ENCODE measurements around the gene ITPR2.

Gene ITPR2

DNA sequence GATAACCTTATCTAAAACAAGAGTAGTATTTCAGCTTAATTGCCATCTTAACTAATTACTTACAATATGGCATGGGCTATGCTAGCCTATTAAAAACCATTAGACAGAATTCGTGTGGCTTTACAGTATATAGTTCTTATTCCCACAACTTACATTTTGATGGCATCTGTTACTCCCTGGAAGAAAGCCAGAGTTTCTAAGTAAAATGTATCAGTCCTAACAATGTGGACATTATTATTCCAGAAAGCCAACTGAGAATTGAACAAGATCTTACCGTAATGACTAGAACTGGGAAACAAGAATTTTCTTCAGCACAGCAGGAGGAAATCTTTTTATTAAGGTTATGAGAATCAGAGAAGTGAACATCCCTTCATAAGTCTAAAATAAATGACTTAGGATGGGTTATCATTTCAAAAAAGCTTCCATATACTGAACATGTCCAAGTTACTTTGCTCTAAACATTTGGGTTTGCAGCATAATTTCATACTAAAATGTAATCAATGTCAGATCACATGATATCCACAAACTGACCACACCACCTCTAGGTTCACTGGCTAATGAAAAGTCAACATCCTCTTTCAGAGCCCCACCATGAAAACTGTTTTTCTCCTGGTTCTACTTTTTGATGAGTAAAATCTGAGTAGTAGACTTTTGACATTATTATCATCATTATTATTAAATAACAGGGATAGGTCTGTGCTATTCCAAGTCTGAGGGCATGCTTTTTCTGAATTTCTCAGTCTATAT is 457.9 kb downstream of the ITPR2 start:
- no peak overlapping the region for H3K9ac ChIP-seq (ENCODE audit: low read length)
- H3K36me3 ChIP-seq (ENCODE audit: control insufficient read depth, insufficient read depth, low read length), result no peaks in the 10 kb centered on the region
- no peaks in the 10 kb centered on the region for H3K9me3 ChIP-seq (ENCODE audit: control insufficient read depth, low read length)
- H3K4me1 ChIP-seq (ENCODE audit: control insufficient read depth, insufficient read depth, low read length), result no peaks in the 10 kb centered on the region
- H3K4me3 ChIP-seq (ENCODE audit: low read length), result no peak overlapping the region
- H3K27me3 ChIP-seq (ENCODE audit: control insufficient read depth, insufficient read depth, low read length), result no peaks in the 10 kb centered on the region

DNA sequence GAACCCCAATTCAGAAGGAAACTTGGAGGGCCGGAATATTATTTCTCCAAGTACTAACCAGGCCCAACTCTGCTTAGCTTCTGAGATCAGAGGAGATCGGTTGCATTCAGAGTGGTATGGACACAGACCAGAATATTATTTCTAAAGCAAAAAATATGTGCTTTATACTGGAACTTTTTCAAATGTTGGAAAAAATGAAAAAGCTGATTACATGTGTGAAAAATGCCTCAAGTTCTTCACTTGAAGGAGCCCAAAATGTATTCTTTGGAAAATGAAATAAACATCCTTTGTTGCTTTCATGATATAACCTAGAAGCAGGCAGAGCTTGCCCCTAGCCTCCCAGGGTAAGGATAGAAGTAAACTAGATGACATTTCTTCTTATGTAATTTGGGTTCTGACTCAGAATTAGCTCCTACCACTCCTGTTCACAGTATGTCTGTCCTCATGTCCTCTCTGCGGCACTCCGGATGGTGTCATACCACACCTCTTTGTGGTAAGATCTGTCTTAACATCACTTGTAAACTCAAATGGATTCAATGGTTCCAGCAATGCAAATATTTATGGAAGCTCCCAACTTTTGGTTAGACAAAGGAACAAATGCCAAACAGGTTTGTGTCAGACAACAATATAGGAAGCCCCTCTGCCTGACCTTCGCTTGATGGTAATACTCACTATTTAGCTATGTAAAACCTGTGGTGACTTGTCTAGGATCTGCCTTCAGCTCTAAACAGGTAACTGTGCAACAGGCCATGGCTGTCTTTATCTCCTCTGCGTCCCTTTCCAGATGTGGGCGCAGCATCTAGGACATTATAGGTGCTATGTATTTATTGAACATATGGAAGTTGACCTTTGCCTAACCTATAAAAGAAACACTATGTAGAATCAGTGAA is 459.1 kb downstream of the ITPR2 start:
- H3K9me3 ChIP-seq (ENCODE audit: control insufficient read depth, low read length), result no peaks in the 10 kb centered on the region
- no peaks in the 10 kb centered on the region for H3K36me3 ChIP-seq (ENCODE audit: control insufficient read depth, insufficient read depth, low read length)
- H3K27me3 ChIP-seq (ENCODE audit: control insufficient read depth, insufficient read depth, low read length), result no peaks in the 10 kb centered on the region
- H3K4me3 ChIP-seq (ENCODE audit: low read length), result no peak overlapping the region
- no peak overlapping the region for H3K9ac ChIP-seq (ENCODE audit: low read length)
- H3K4me1 ChIP-seq (ENCODE audit: control insufficient read depth, insufficient read depth, low read length), result no peaks in the 10 kb centered on the region

DNA sequence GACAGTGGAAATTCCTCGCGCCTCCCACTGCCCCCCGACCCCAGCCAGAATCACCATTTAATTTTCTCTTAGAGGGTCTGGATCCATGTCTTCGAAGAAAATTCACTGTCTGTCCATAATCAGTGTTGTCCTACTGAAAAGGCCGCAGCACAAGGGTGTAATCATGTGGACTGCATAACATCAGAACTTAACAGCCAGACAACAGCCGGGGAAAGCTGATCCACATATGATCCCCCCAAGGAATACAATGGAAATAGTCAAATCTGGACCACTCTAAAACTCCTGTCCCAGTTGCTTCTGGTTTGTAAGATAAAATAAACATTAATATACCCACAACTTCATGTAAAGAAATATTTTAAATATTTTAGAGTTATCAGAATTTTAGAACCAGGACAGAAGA is 460.1 kb downstream of the ITPR2 start:
- H3K4me1 ChIP-seq (ENCODE audit: control insufficient read depth, insufficient read depth, low read length), result no peaks in the 10 kb centered on the region
- no peak overlapping the region for H3K4me3 ChIP-seq (ENCODE audit: low read length)
- no peaks in the 10 kb centered on the region for H3K9me3 ChIP-seq (ENCODE audit: control insufficient read depth, low read length)
- H3K27me3 ChIP-seq (ENCODE audit: control insufficient read depth, insufficient read depth, low read length), result no peaks in the 10 kb centered on the region
- H3K9ac ChIP-seq (ENCODE audit: low read length), result no peak overlapping the region
- H3K36me3 ChIP-seq (ENCODE audit: control insufficient read depth, insufficient read depth, low read length), result no peaks in the 10 kb centered on the region

DNA sequence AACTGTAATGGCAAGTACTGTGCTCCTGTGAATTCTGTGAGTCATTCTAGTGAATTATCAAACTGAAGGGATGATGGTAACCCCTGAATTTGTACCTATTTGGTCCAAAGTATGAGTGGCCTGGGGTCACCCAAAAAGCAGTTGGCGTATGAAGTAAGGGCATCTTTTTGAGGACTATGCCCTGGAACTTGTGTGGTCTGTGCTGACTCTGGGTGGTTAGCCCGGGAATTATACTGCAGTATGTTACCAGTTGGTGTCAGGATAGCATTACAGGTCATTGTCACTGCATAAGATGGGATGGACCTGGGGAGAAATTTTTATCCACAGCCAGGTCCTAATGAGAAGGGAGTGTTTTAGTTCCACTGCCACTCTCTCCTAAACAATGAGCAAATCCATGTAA is 462.9 kb downstream of the ITPR2 start:
- no peak overlapping the region for H3K9ac ChIP-seq (ENCODE audit: low read length)
- no peak overlapping the region for H3K4me3 ChIP-seq (ENCODE audit: low read length)
- H3K9me3 ChIP-seq (ENCODE audit: control insufficient read depth, low read length), result no peaks in the 10 kb centered on the region

DNA sequence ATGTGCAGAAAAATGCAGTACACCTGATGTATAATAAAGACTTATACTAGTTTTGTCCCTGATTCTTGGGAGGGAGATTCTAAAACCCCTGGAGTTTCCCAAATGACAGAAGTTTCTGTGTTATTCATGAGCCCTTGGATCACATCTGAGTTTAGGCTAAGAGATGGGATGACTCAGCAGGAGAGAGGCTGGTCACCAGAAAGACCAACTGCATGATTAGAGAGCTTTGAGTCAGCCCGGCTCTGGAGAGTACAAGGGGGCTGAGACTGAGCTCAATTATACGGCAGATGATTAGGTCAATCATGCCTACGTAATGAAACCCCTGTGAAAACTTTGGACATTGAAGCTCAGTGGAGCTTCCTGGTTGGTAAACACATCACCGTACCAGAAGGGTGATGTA is 463.4 kb downstream of the ITPR2 start:
- no peaks in the 10 kb centered on the region for H3K27me3 ChIP-seq (ENCODE audit: control insufficient read depth, insufficient read depth, low read length)
- H3K9ac ChIP-seq (ENCODE audit: low read length), result no peak overlapping the region
- no peaks in the 10 kb centered on the region for H3K9me3 ChIP-seq (ENCODE audit: control insufficient read depth, low read length)
- no peaks in the 10 kb centered on the region for H3K36me3 ChIP-seq (ENCODE audit: control insufficient read depth, insufficient read depth, low read length)
- H3K4me1 ChIP-seq (ENCODE audit: control insufficient read depth, insufficient read depth, low read length), result no peaks in the 10 kb centered on the region
- H3K4me3 ChIP-seq (ENCODE audit: low read length), result no peak overlapping the region

More for the DNA sequence above, 462.9 kb downstream of the ITPR2 start:
- no peaks in the 10 kb centered on the region for H3K27me3 ChIP-seq (ENCODE audit: control insufficient read depth, insufficient read depth, low read length)
- H3K4me1 ChIP-seq (ENCODE audit: control insufficient read depth, insufficient read depth, low read length), result no peaks in the 10 kb centered on the region
- no peaks in the 10 kb centered on the region for H3K36me3 ChIP-seq (ENCODE audit: control insufficient read depth, insufficient read depth, low read length)

DNA sequence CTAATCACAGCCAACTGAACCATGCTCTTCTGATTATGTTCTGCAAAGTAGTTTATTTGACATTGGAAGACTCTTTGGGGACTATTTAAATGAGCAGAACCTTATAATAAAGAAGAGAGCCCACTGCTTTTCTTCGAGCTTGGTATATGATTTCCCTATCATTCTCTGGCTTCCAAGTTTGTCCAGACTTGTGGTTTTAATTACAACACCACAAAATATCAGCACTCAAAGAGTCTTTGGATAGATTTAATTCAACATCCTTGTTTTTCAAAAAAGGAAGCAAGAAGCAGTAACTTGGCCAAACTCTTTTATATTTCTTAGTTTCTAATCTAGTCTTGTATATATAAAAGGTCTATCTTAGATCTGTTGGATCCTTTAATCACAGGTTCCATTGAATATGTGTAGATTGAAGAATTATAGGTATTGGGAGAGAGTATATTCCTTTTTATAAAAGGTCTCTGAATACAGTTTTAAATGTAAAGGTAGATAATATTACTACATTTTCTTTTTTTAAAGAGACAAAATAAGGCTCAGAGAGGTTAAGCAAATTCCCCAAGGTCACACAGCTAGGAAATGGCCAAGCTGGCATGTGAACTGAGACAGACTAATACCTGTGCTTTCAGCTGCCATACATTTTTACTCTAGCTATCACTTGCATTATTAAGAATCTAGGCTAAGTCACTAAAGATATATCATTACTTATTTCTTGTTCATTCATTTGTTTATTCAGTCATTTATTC is 464.8 kb downstream of the ITPR2 start:
- Histone ChIP-seq H3K36me3 (ENCODE audit: control insufficient read depth, insufficient read depth, low read length) (no peaks in the 10 kb centered on the region), H3K27me3 (ENCODE audit: control insufficient read depth, insufficient read depth, low read length) (no peaks in the 10 kb centered on the region), H3K9ac (ENCODE audit: low read length) (no peak overlapping the region), H3K9me3 (ENCODE audit: control insufficient read depth, low read length) (no peaks in the 10 kb centered on the region), H3K4me3 (ENCODE audit: low read length) (no peak overlapping the region), H3K4me1 (ENCODE audit: control insufficient read depth, insufficient read depth, low read length) (no peaks in the 10 kb centered on the region)

DNA sequence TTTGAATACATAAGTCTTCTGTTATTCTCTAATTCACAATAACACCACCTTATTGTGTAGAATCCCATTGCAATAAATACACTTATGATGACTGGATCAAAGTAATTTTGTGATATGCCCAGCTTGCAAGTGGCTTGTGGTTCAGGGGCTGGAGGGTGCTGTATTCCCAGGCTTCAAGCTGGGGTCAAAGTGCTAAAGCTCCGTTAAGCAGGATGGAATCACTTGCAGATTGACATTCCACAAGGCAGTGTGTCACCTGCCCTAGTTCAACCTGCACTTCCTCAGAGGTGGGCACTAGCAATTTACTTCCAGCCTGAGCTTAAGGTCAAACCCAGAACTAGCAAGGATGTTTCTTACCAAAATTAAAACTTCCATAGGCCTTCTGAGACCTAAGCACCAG is 471.0 kb downstream of the ITPR2 start:
- H3K9me3 ChIP-seq (ENCODE audit: control insufficient read depth, low read length), result no peaks in the 10 kb centered on the region

DNA sequence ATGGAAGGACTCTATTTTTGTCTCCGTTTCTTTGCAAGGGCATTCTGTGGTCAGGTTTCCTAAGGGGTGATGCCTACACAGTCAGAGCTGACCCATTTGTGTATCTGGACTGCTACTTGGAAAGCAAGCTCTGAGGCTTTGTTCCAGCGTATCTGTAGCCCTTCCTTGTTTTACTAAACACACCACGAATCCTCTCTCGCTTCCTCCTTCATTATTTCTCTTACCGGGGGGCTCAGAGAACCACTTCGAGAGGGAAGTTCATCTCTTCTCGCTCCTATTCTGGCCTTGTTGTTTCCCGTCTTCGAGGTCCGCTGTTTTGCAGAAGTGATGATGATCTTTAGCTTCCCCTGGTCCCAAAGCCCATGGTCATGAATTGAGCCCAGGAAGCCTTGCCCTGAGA is 472.9 kb downstream of the ITPR2 start:
- Histone ChIP-seq H3K4me1 (ENCODE audit: control insufficient read depth, insufficient read depth, low read length) (no peaks in the 10 kb centered on the region), H3K4me3 (ENCODE audit: low read length) (no peak overlapping the region), H3K36me3 (ENCODE audit: control insufficient read depth, insufficient read depth, low read length) (no peaks in the 10 kb centered on the region), H3K9me3 (ENCODE audit: control insufficient read depth, low read length) (no peaks in the 10 kb centered on the region), H3K9ac (ENCODE audit: low read length) (no peak overlapping the region), H3K27me3 (ENCODE audit: control insufficient read depth, insufficient read depth, low read length) (no peaks in the 10 kb centered on the region)

More for the DNA sequence above, 471.0 kb downstream of the ITPR2 start:
- H3K4me1 ChIP-seq (ENCODE audit: control insufficient read depth, insufficient read depth, low read length), result no peaks in the 10 kb centered on the region
- no peaks in the 10 kb centered on the region for H3K27me3 ChIP-seq (ENCODE audit: control insufficient read depth, insufficient read depth, low read length)
- H3K36me3 ChIP-seq (ENCODE audit: control insufficient read depth, insufficient read depth, low read length), result no peaks in the 10 kb centered on the region
- H3K4me3 ChIP-seq (ENCODE audit: low read length), result no peak overlapping the region
- no peak overlapping the region for H3K9ac ChIP-seq (ENCODE audit: low read length)

DNA sequence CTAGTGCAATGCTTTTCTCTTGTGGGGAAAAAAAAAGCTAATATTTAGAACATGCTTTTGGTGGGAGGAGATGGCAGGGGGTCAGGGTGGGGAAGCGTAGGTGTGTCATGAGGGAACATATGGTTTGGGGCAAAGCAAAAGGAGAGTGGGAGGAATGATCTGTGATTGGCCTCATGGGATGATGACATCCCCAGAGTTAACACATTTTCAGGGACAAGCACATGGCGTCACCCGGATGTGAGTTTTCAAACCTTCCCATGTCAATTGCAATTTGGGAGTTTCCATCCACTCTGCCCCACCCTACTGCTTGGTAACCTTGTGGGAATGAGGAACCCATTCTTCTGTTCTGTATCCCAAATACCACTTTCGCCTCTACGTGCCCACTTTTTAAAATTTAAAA is 473.4 kb downstream of the ITPR2 start:
- no peaks in the 10 kb centered on the region for H3K27me3 ChIP-seq (ENCODE audit: control insufficient read depth, insufficient read depth, low read length)
- H3K4me1 ChIP-seq (ENCODE audit: control insufficient read depth, insufficient read depth, low read length), result no peaks in the 10 kb centered on the region
- H3K9me3 ChIP-seq (ENCODE audit: control insufficient read depth, low read length), result no peaks in the 10 kb centered on the region
- H3K9ac ChIP-seq (ENCODE audit: low read length), result no peak overlapping the region
- H3K36me3 ChIP-seq (ENCODE audit: control insufficient read depth, insufficient read depth, low read length), result no peaks in the 10 kb centered on the region
- no peak overlapping the region for H3K4me3 ChIP-seq (ENCODE audit: low read length)

DNA sequence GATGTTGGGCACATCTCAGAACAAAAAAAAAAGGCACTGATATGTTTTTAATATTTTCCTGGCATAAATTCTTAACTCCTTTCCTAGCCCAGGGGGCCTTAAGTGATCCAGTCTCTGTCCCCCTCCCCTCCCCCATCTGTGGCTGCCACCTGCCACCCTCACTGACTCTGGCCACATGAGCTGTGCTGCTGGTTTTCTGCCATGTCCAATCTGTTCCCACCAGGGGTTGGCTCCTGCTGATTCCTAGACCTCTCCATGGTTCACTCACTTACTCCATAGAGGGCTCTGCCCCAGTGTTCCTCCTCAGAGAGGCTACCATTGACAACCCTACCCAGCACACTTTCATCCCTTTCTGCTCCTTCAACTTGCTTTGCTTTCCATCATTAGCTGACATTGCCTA is 474.3 kb downstream of the ITPR2 start:
- Histone ChIP-seq H3K27me3 (ENCODE audit: control insufficient read depth, insufficient read depth, low read length) (no peaks in the 10 kb centered on the region), H3K4me1 (ENCODE audit: control insufficient read depth, insufficient read depth, low read length) (no peaks in the 10 kb centered on the region), H3K4me3 (ENCODE audit: low read length) (no peak overlapping the region), H3K9ac (ENCODE audit: low read length) (no peak overlapping the region), H3K36me3 (ENCODE audit: control insufficient read depth, insufficient read depth, low read length) (no peaks in the 10 kb centered on the region), H3K9me3 (ENCODE audit: control insufficient read depth, low read length) (no peaks in the 10 kb centered on the region)

DNA sequence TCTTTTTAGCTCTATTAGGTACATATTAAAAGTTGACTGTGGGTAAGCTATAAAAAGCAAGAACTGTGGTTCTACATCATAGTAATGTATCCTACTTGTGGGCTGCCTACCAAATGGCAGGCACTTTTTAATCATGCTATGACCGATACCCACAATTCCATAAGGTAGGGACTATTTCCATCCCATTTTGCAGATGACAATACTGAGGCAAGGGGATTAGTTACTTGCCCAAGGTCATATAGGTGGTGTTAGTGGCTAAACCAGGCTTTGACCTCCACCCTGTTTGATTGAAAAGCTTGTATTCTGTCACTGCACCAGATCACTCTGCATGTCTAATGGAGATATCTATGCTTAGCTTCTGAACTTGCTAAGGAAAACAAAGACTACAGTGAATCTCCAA is 485.7 kb downstream of the ITPR2 start:
- H3K9ac ChIP-seq (ENCODE audit: low read length), result no peak overlapping the region
- H3K27me3 ChIP-seq (ENCODE audit: control insufficient read depth, insufficient read depth, low read length), result no peaks in the 10 kb centered on the region
- H3K4me3 ChIP-seq (ENCODE audit: low read length), result no peak overlapping the region
- H3K9me3 ChIP-seq (ENCODE audit: control insufficient read depth, low read length), result no peaks in the 10 kb centered on the region
- no peaks in the 10 kb centered on the region for H3K4me1 ChIP-seq (ENCODE audit: control insufficient read depth, insufficient read depth, low read length)
- no peaks in the 10 kb centered on the region for H3K36me3 ChIP-seq (ENCODE audit: control insufficient read depth, insufficient read depth, low read length)

DNA sequence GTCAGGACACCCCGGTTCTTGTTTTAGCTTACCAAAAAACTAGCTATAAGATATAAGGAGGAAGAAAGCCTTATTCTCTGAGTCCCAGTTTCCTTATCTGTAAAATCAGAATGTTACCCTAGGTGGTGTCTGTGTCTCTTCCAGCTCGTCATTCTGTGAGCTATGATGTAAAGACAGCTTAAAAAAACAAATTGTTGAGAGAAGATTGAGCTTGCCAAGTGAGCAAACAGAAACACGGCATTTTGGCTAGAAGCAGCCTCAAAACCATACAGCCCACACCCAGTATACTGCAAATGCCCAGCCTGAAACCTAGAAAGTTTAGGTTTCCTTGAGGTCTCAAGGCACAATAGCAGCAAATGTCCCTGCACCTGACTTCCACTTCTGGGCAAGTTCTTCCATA is 486.3 kb downstream of the ITPR2 start:
- Histone ChIP-seq H3K4me1 (ENCODE audit: control insufficient read depth, insufficient read depth, low read length) (no peaks in the 10 kb centered on the region), H3K9me3 (ENCODE audit: control insufficient read depth, low read length) (no peaks in the 10 kb centered on the region), H3K27me3 (ENCODE audit: control insufficient read depth, insufficient read depth, low read length) (no peaks in the 10 kb centered on the region), H3K4me3 (ENCODE audit: low read length) (no peak overlapping the region), H3K9ac (ENCODE audit: low read length) (no peak overlapping the region), H3K36me3 (ENCODE audit: control insufficient read depth, insufficient read depth, low read length) (no peaks in the 10 kb centered on the region)

Data from mucosa of stomach (tissue), 1 donor.